CD8-positive, alpha-beta memory T cell (primary cell): ENCODE results near the gene OR51I1. TPM values are rescaled to one million over a fixed set of nuclear protein-coding genes. Genes with fewer than 3 reads are reported as not detected.
A peak's percentile ranks its signal among the peaks of the same experiment; 100 is the strongest.

ENCODE experiments used
- CTCF ChIA-PET: fragments of 350-600 bp; sonication (Branson Sonifier 250); formaldehyde crosslinking; loops from one replicate; lab custom pipeline; 2021; ENCODE audit warnings: antibody characterized with exemption; lab: Charles Lee
- POLR2A ChIA-PET: fragments of 350-600 bp; sonication (Branson Sonifier 250); formaldehyde crosslinking; loops from one replicate; lab custom pipeline; 2021; ENCODE audit warnings: antibody characterized with exemption; lab: Charles Lee
- DNase-seq, 5 donors: peaks; one replicate each; pipeline versions ENCODE4 v3.0.0 to v3.0.0-alpha.2; 2020 to 2022; ENCODE audit warnings: mixed read lengths in 1 of 5
- H3K27ac ChIP-seq: one replicate; pipeline ENCODE4 v1.7.0; 2013; ENCODE audit warnings: low read depth, mild to moderate bottlenecking, low read length, moderate library complexity
- H3K27me3 ChIP-seq: 2 replicates; pipeline ENCODE4 v1.7.0; 2013; ENCODE audit warnings: low read length, mild to moderate bottlenecking; ENCODE audit not compliant: insufficient read depth, poor library complexity, severe bottlenecking
- H3K36me3 ChIP-seq: 2 replicates; pipeline ENCODE4 v1.7.0; 2013; ENCODE audit warnings: mild to moderate bottlenecking, low read length, moderate library complexity; ENCODE audit not compliant: insufficient read depth
- H3K4me1 ChIP-seq: 2 replicates; pipeline ENCODE4 v1.7.0; 2013; ENCODE audit warnings: mild to moderate bottlenecking, low read length, moderate library complexity; ENCODE audit not compliant: insufficient read depth
- H3K4me3 ChIP-seq: 2 replicates; pipeline ENCODE4 v1.7.0; 2013; ENCODE audit warnings: mild to moderate bottlenecking, low read length
- H3K9me3 ChIP-seq: 2 replicates; pipeline ENCODE4 v1.7.0; 2013; ENCODE audit warnings: mild to moderate bottlenecking, low read length
- H3K27ac Mint-ChIP-seq, 8 donors: one replicate each; pipeline ENCODE4 v1.8.0; 2020 to 2021; ENCODE audit warnings: mixed read lengths in 8 of 8, mild to moderate bottlenecking in 6 of 8, inconsistent platforms in 3 of 8, moderate library complexity in 3 of 8
- H3K27me3 Mint-ChIP-seq, 2 donors: one replicate each; pipeline ENCODE4 v1.8.0; 2020 to 2021; ENCODE audit warnings: mixed read lengths in 2 of 2, mild to moderate bottlenecking in 1 of 2, moderate library complexity in 1 of 2
- H3K36me3 Mint-ChIP-seq, 3 donors: one replicate each; pipeline ENCODE4 v1.8.0; 2020 to 2021; ENCODE audit warnings: mixed read lengths in 3 of 3, inconsistent platforms in 1 of 3, mild to moderate bottlenecking in 1 of 3
- H3K4me1 Mint-ChIP-seq, 3 donors: one replicate each; pipeline ENCODE4 v1.8.0; 2020 to 2021; ENCODE audit warnings: mixed read lengths in 3 of 3, inconsistent platforms in 1 of 3, mild to moderate bottlenecking in 1 of 3
- H3K4me3 Mint-ChIP-seq, 7 donors: one replicate each; pipeline ENCODE4 v1.8.0; 2020 to 2021; ENCODE audit warnings: mixed read lengths in 7 of 7, mild to moderate bottlenecking in 6 of 7, moderate library complexity in 4 of 7, inconsistent platforms in 2 of 7
- H3K9me3 Mint-ChIP-seq, 5 donors: one replicate each; pipeline ENCODE4 v1.8.0; 2020 to 2022; ENCODE audit warnings: mixed read lengths in 5 of 5, mild to moderate bottlenecking in 3 of 5, moderate library complexity in 2 of 5, inconsistent platforms in 1 of 5
- polyA plus RNA-seq: library from polyadenylated mRNA; unstranded; fragments of 300-500 nt; fragmentation: Illumina TruSeq; gene quantifications from one replicate; pipeline ENCODE4 v1.2.3, GENCODE V29; 2021
- total RNA-seq, 2 experiments: library from RNA; stranded (reverse); gene quantifications; one replicate each; pipeline ENCODE4 v1.2.3, GENCODE V29; 2021

OR51I1 gene
- total and polyA plus RNA-seq, 3 experiments from 2014 or later, result not detected

DNA sequence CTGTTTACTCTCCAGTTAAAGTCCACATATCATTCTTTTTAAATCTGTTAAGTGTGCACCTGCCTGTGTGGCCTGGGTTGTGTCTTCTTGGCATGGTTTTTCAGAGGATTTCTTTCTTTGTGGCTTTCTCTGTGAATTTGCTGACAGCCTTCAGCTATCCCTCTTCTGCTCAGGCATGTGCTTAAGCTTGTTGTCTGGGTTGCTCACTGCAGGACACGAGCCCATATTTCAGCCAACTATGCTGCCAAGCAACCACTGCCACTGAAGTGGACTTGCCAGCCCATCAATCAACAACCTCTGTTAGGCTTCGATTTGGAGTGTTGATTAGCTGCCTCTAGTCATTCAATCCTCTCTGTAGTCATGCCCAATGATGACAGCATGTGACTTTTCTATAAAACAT lies 26.2 kb upstream of the OR51I1 start:
- no peaks in the 10 kb centered on the region for H3K36me3 ChIP-seq
- H3K27ac ChIP-seq, result no peak overlapping the region
- H3K4me3 ChIP-seq, result no peak overlapping the region
- no peaks in the 10 kb centered on the region for H3K9me3 Mint-ChIP-seq
- no peak overlapping the region for H3K27ac Mint-ChIP-seq
- H3K4me1 Mint-ChIP-seq, result no peaks in the 10 kb centered on the region
- POLR2A ChIA-PET, result no interaction called here
- no peaks in the 10 kb centered on the region for H3K9me3 ChIP-seq
- no peaks in the 10 kb centered on the region for H3K36me3 Mint-ChIP-seq
- H3K4me3 Mint-ChIP-seq, result peak overlapping the region in 1 of 7 donors; percentile 49
- no peaks in the 10 kb centered on the region for H3K27me3 ChIP-seq
- no peak for DNase-seq
- CTCF ChIA-PET, result no interaction called here
- H3K27me3 Mint-ChIP-seq, result peaks cover 3 to 20% of the 10 kb centered on the region in 2 donors
- H3K4me1 ChIP-seq, result no peaks in the 10 kb centered on the region

DNA sequence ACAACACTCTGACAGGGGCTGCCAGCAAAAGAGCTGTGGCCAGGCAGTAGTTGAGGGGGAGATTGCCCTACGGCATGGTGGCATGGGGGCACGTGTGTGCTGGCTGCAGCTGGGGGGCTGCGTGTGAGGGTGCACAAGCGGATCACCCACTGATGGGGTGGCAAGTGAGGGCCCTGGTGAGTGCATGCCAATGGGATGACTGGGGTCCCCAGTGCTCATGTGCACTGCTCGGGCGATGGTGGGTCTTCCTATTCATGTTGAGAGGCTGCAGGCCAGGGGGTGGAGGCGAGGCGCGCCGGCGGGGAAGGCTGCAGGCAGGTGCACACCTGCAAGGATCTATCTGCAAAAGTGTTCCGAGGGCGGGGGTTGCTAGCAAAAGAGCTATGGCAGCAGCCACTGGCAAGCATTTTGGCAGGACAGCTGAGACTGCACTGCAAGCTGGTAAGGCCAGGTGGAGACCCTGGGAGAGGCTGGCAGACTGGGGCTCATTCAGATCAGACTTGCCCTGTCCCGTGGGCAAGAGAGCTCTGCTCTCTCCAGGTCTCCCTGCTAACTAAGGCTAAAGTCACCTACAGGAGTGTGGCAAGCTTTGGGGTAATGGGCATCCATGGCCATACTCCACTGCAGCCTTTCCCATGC lies 19.8 kb upstream of the OR51I1 start:
- H3K4me3 ChIP-seq, result no peak overlapping the region
- no peaks in the 10 kb centered on the region for H3K36me3 Mint-ChIP-seq
- no peak overlapping the region for H3K4me3 Mint-ChIP-seq

DNA sequence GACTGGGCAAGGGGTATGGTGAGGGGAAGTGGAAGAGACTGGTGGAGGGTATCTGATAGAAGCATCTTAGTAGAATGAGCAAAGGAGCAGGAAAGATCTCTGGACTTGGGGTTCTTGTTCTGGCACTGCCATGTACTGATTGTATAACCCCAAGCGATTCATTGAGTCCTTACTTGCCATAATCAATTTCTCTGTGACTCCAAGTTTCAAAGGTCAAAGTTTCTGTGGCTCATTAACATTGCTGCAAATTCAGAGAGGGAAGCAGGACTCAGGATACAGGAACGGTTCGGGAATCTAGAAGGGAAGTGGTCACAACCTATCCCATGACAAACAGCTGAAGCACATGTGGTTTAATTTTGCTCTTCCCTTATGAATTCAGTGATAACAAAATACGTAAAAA lies 8.1 kb upstream of the OR51I1 start:
- no peaks in the 10 kb centered on the region for H3K36me3 ChIP-seq
- peaks cover 3 to 4% of the 10 kb centered on the region in 2 donors for H3K27me3 Mint-ChIP-seq
- no peak for DNase-seq
- H3K27ac ChIP-seq, result no peak overlapping the region
- ChIA-PET CTCF (no interaction called here), POLR2A (no interaction called here)
- no peaks in the 10 kb centered on the region for H3K4me1 ChIP-seq
- no peaks in the 10 kb centered on the region for H3K4me1 Mint-ChIP-seq
- H3K27ac Mint-ChIP-seq, result no peak overlapping the region
- no peak overlapping the region for H3K4me3 ChIP-seq
- no peaks in the 10 kb centered on the region for H3K36me3 Mint-ChIP-seq
- H3K9me3 ChIP-seq, result no peaks in the 10 kb centered on the region
- peaks cover 0 to 3% (median 0%) of the 10 kb centered on the region in 5 donors for H3K9me3 Mint-ChIP-seq
- H3K4me3 Mint-ChIP-seq, result no peak overlapping the region
- no peaks in the 10 kb centered on the region for H3K27me3 ChIP-seq

More for the DNA sequence above, 19.8 kb upstream of the OR51I1 start:
- CTCF ChIA-PET, result no interaction called here
- Mint-ChIP-seq H3K27ac (no peak overlapping the region), H3K9me3 (peaks cover 0 to 3% (median 0%) of the 10 kb centered on the region in 5 donors), H3K4me1 (no peaks in the 10 kb centered on the region), H3K27me3 (peaks cover 6 to 21% of the 10 kb centered on the region in 2 donors)
- H3K4me1 ChIP-seq, result no peaks in the 10 kb centered on the region
- no peaks in the 10 kb centered on the region for H3K9me3 ChIP-seq
- no peak overlapping the region for H3K27ac ChIP-seq
- H3K27me3 ChIP-seq, result no peaks in the 10 kb centered on the region
- DNase-seq, result no peak
- POLR2A ChIA-PET, result no interaction called here
- H3K36me3 ChIP-seq, result no peaks in the 10 kb centered on the region

DNA sequence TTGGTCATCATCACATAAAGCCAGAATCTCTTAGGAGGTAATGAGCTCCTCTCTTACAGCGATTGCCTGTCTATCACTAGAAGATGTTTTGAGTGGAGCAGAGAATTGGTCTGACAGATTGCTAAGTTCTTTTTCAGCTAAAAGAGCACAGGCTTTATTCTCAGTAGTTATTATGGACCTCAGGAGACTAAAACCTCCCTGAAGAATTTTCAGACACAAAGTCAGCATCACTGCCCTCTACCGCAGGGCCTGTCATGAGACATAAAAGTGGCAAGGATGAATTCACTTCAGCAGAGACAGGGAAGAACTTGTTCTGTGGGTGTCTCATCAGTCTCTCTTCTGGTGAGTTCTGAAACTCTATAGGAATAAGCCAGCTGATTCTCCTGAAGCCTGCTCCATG lies 7.7 kb upstream of the OR51I1 start, which contains the start of gene OR51I2:
TSS of gene OR51I2 (plus strand) at position 301 of the 400 bp plus-strand sequence. CDS start 4,166 bp downstream, outside the sequence.
- H3K36me3 Mint-ChIP-seq, result no peaks in the 10 kb centered on the region
- H3K4me3 ChIP-seq, result no peak within 1 kb of the TSS
- no peak for DNase-seq
- CTCF ChIA-PET, result no interaction called here
- H3K27ac ChIP-seq, result no peak within 1 kb of the TSS
- H3K4me3 Mint-ChIP-seq, result no peak within 1 kb of the TSS
- H3K9me3 ChIP-seq, result no peaks in the 10 kb centered on the region
- peaks cover 2 to 6% of the 10 kb centered on the region in 2 donors for H3K27me3 Mint-ChIP-seq
- no peaks in the 10 kb centered on the region for H3K4me1 Mint-ChIP-seq
- H3K4me1 ChIP-seq, result no peaks in the 10 kb centered on the region
- POLR2A ChIA-PET, result no interaction called here
- peaks cover 0 to 3% (median 0%) of the 10 kb centered on the region in 5 donors for H3K9me3 Mint-ChIP-seq
- no peaks in the 10 kb centered on the region for H3K27me3 ChIP-seq
- no peaks in the 10 kb centered on the region for H3K36me3 ChIP-seq
- H3K27ac Mint-ChIP-seq, result no peak within 1 kb of the TSS

DNA sequence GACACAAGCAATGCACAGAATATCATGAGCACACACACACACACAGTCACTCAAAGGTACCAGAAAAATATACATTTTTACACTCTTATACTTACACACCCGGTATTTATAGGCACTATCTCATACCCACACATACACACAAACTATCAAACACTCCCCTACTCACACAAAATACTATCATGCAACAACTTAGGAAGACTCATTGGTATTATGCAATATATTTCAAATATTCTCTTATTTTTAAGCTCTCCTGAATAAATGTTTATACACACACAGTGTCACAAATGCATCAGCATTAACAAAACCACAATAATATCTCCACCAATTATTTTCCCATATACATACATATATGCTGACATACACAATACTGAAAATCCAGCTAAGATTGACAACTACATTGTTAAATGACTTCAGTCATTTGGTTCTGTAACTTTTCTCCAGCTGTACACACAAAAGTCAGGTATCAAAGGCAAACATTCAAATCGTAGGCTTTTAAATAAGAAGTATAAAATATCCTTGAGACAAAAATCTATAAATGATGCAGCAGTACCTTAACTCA lies 2.6 kb upstream of the OR51I1 start:
- Histone ChIP-seq H3K4me3 (no peak overlapping the region), H3K4me1 (no peaks in the 10 kb centered on the region), H3K36me3 (no peaks in the 10 kb centered on the region), H3K27me3 (no peaks in the 10 kb centered on the region), H3K9me3 (no peaks in the 10 kb centered on the region), H3K27ac (no peak overlapping the region)
- CTCF ChIA-PET, result no interaction called here
- H3K36me3 Mint-ChIP-seq, result no peaks in the 10 kb centered on the region
- peaks cover 4 to 10% of the 10 kb centered on the region in 2 donors for H3K27me3 Mint-ChIP-seq
- no peak overlapping the region for H3K4me3 Mint-ChIP-seq
- no peak for DNase-seq
- H3K9me3 Mint-ChIP-seq, result no peaks in the 10 kb centered on the region
- H3K27ac Mint-ChIP-seq, result no peak overlapping the region
- POLR2A ChIA-PET, result no interaction called here
- no peaks in the 10 kb centered on the region for H3K4me1 Mint-ChIP-seq

DNA sequence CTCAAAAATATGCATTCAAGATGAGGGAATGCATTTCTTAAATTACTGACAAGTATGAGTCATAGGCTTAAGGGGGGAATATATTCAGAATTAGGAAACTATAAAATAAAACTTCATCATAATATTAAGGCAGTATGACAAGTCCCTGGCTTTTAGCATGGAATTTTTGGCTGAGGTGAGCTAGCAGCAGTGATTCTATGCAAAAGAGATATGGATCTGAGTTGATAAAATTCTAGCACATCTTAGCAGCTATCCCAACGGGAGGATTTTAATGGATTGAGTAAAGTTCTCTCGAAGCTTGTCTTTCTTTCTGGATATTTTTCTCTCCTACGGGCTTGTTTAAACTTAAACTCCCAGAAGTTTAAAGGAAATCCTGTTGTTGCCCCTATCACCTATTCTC lies 18.2 kb downstream of the OR51I1 start:
- no peaks in the 10 kb centered on the region for H3K36me3 ChIP-seq
- no peak overlapping the region for H3K27ac Mint-ChIP-seq
- no peak overlapping the region for H3K4me3 Mint-ChIP-seq
- peaks cover 4 to 23% of the 10 kb centered on the region in 2 donors for H3K27me3 Mint-ChIP-seq
- no peaks in the 10 kb centered on the region for H3K4me1 Mint-ChIP-seq
- H3K27ac ChIP-seq, result no peak overlapping the region
- no peak for DNase-seq
- H3K36me3 Mint-ChIP-seq, result no peaks in the 10 kb centered on the region
- H3K27me3 ChIP-seq, result no peaks in the 10 kb centered on the region
- no peak overlapping the region for H3K4me3 ChIP-seq
- CTCF ChIA-PET, result no interaction called here
- H3K9me3 ChIP-seq, result no peaks in the 10 kb centered on the region
- POLR2A ChIA-PET, result no interaction called here
- H3K4me1 ChIP-seq, result no peaks in the 10 kb centered on the region
- peaks cover 0 to 3% (median 2%) of the 10 kb centered on the region in 5 donors for H3K9me3 Mint-ChIP-seq

DNA sequence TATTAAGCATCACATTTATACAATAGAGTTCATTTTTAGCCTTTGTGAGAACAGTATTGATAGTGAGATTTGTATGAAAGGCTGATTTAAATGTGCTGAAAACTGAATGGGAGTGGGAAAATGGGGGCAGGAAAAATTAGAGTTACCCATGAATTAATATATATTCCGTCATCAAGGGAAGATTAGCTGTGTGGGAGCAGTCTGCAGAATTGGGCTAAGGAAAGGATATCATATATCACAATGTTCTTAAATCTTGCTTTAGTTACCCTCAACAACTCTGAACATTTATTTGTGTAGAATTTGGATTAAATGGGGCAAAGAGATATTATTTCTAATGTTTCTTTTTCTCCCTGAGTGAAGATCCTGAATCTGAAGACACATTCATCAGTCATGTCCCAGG lies 19.5 kb downstream of the OR51I1 start, which contains the start of gene OR51Q1:
TSS of gene OR51Q1 (plus strand) at position 301 of the 400 bp plus-strand sequence. CDS start at position 391, 90 bp downstream.
- Histone ChIP-seq H3K4me1 (no peaks in the 10 kb centered on the region), H3K4me3 (no peak within 1 kb of the TSS), H3K27me3 (no peaks in the 10 kb centered on the region), H3K9me3 (no peaks in the 10 kb centered on the region), H3K36me3 (no peaks in the 10 kb centered on the region), H3K27ac (no peak within 1 kb of the TSS)
- peaks cover 0 to 3% (median 2%) of the 10 kb centered on the region in 5 donors for H3K9me3 Mint-ChIP-seq
- DNase-seq, result no peak
- peaks cover 4 to 23% of the 10 kb centered on the region in 2 donors for H3K27me3 Mint-ChIP-seq
- CTCF ChIA-PET, result no interaction called here
- H3K4me1 Mint-ChIP-seq, result no peaks in the 10 kb centered on the region
- no peak within 1 kb of the TSS for H3K4me3 Mint-ChIP-seq
- no peak within 1 kb of the TSS for H3K27ac Mint-ChIP-seq
- no peaks in the 10 kb centered on the region for H3K36me3 Mint-ChIP-seq
- POLR2A ChIA-PET, result no interaction called here

DNA sequence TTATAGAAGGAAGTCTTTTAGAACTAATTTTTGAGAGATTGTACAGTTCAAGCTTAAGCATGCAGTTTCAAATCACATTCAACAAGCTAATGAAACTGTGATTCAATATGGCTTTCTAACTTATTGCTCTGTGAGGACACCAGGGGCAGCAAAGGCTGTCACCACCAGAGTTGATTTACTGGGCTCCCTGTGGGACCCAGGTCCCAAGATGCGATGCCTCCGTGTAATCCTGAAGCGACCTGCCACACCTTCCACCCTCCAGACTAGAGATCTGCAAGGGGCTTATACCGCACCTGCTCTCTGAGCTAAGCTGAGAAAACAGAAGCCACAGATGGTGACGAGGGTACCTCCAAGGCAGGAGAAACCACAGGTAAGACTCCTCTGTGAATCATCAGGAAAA lies 20.3 kb downstream of the OR51I1 start:
- DNase-seq, result no peak
- ChIA-PET POLR2A (no interaction called here), CTCF (no interaction called here)
- Mint-ChIP-seq H3K27ac (no peak overlapping the region), H3K4me1 (no peaks in the 10 kb centered on the region), H3K36me3 (no peaks in the 10 kb centered on the region), H3K27me3 (peaks cover 4 to 23% of the 10 kb centered on the region in 2 donors), H3K4me3 (no peak overlapping the region), H3K9me3 (peaks cover 0 to 3% (median 2%) of the 10 kb centered on the region in 5 donors)
- Histone ChIP-seq H3K27me3 (no peaks in the 10 kb centered on the region), H3K4me1 (no peaks in the 10 kb centered on the region), H3K9me3 (no peaks in the 10 kb centered on the region), H3K4me3 (no peak overlapping the region), H3K27ac (no peak overlapping the region), H3K36me3 (no peaks in the 10 kb centered on the region)
